ENCODE data around the gene NOTUM. TPM values are rescaled to one million over a fixed set of nuclear protein-coding genes. Genes with fewer than 3 reads are reported as not detected.
"Not testable (repeated sequence)": the region's sequence is repeated elsewhere in the genome, so short reads cannot be mapped to it uniquely, and the experiment has no call there.

The NOTUM gene
- polyA plus RNA-seq, 1 experiment = 0.06 TPM

- DNase-seq (ENCODE audit: low read depth) = no peak
- ChIA-PET CTCF (interaction anchor here (0.6 to 7.9 kb wide), 4 partner anchors 38 to 199 kb away, joined by 3 to 54 read pairs (median 3); partner anchors contain the start of genes CENPX and LRRC45), POLR2A (no interaction called here)
Observed at GRCh38 chr17:81955058-81955681, 5.8 kb downstream of the NOTUM start.

GRCh38 chr17:81954131-81955057, 6.6 kb downstream of the NOTUM start:
- no peak for DNase-seq (ENCODE audit: low read depth)
- Histone ChIP-seq H3K36me3 (ENCODE audit: control insufficient read depth, insufficient read depth, low read length) (no peaks in the 10 kb centered on the region), H3K27me3 (ENCODE audit: control insufficient read depth, insufficient read depth, low read length) (peaks cover 6% of the 10 kb centered on the region; the same call in 1 of the 2 replicates), H3K4me3 (ENCODE audit: low read depth, low read length) (no peak overlapping the region)
- TF ChIP-seq CTCF (IDR thresholded peaks at IDR 0.05; ENCODE audit: insufficient read depth, low read depth, low read length) = no peak
- POLR2A ChIA-PET = interaction anchor here (0.8 kb wide), 1 partner anchor 69 kb away, joined by 19 read pairs; the partner anchor contains the start of genes CENPX and LRRC45
- CTCF ChIA-PET = interaction anchor here (0.6 to 7.9 kb wide), 4 partner anchors 37 to 224 kb away, joined by 3 to 54 read pairs (median 3); partner anchors contain the start of genes CENPX and LRRC45

More at GRCh38 chr17:81955058-81955681, 5.8 kb downstream of the NOTUM start:
- TF ChIP-seq CTCF (IDR thresholded peaks at IDR 0.05; ENCODE audit: insufficient read depth, low read depth, low read length) = no peak
- Histone ChIP-seq H3K27me3 (ENCODE audit: control insufficient read depth, insufficient read depth, low read length) (peaks cover 8% of the 10 kb centered on the region; the same call in 1 of the 2 replicates), H3K4me3 (ENCODE audit: low read depth, low read length) (no peak overlapping the region), H3K36me3 (ENCODE audit: control insufficient read depth, insufficient read depth, low read length) (no peaks in the 10 kb centered on the region)

GRCh38 chr17:81953443-81953842, 7.5 kb downstream of the NOTUM start:
- not testable (repeated sequence) for DNase-seq (ENCODE audit: low read depth); H3K27me3 ChIP-seq (ENCODE audit: control insufficient read depth, insufficient read depth, low read length); H3K4me3 ChIP-seq (ENCODE audit: low read depth, low read length); H3K36me3 ChIP-seq (ENCODE audit: control insufficient read depth, insufficient read depth, low read length)
- CTCF ChIA-PET = interaction anchor here (0.7 to 7.9 kb wide), 4 partner anchors 25 to 223 kb away, joined by 3 to 54 read pairs (median 4); partner anchors contain the start of genes CENPX and LRRC45
- POLR2A ChIA-PET = interaction anchor here (0.8 kb wide), 1 partner anchor 70 kb away, joined by 19 read pairs; the partner anchor contains the start of genes CENPX and LRRC45

- H3K4me3 ChIP-seq (ENCODE audit: low read depth, low read length) = no peak overlapping the region
- no peaks in the 10 kb centered on the region for H3K36me3 ChIP-seq (ENCODE audit: control insufficient read depth, insufficient read depth, low read length)
- POLR2A ChIA-PET = no interaction called here
- H3K27me3 ChIP-seq (ENCODE audit: control insufficient read depth, insufficient read depth, low read length) = no peaks in the 10 kb centered on the region
- CTCF ChIA-PET = interaction anchor here (0.7 to 7.9 kb wide), 3 partner anchors 24 to 69 kb away, joined by 3 to 54 read pairs (median 5); partner anchors contain the start of genes CENPX and LRRC45
- DNase-seq (ENCODE audit: low read depth) = no peak
- TF ChIP-seq CTCF (IDR thresholded peaks at IDR 0.05; ENCODE audit: insufficient read depth, low read depth, low read length) = no peak
Observed at GRCh38 chr17:81952792-81953228, 8.2 kb downstream of the NOTUM start.

GRCh38 chr17:81951785-81952684, 9.0 kb downstream of the NOTUM start:
- ChIA-PET POLR2A (no interaction called here), CTCF (interaction anchor here (1.3 to 7.9 kb wide), 4 partner anchors 8 to 79 kb away, joined by 3 to 54 read pairs (median 14); partner anchors contain the start of genes CENPX and LRRC45)
- no peaks in the 10 kb centered on the region for H3K27me3 ChIP-seq (ENCODE audit: control insufficient read depth, insufficient read depth, low read length)
- TF ChIP-seq CTCF (IDR thresholded peaks at IDR 0.05; ENCODE audit: insufficient read depth, low read depth, low read length) = no peak
- no peak for DNase-seq (ENCODE audit: low read depth)
- H3K36me3 ChIP-seq (ENCODE audit: control insufficient read depth, insufficient read depth, low read length) = no peaks in the 10 kb centered on the region
- no peak overlapping the region for H3K4me3 ChIP-seq (ENCODE audit: low read depth, low read length)

Measured in BJ (cell line).